SK-N-MC (cell line): ENCODE measurements around the gene SRSF2.

Source experiments
- EZH2 ChIP-seq: fragments of 200-600 bp; sonication (generic); IDR thresholded peaks from one replicate; pipeline ENCODE4 v1.6.1; 2017; ENCODE audit warnings: antibody characterized with exemption
- FOXP2 ChIP-seq: optimal IDR thresholded peaks from 2 replicates; pipeline ENCODE3; 2011; ENCODE audit warnings: mild to moderate bottlenecking, moderate library complexity; ENCODE audit not compliant: insufficient read depth; ENCODE audit errors: extremely low read length, control extremely low read depth
- POLR2AphosphoS5 ChIP-seq: IDR thresholded peaks from 2 replicates; pipeline ENCODE4 v1.6.1; 2012; ENCODE audit warnings: mild to moderate bottlenecking, low read depth, low read length, borderline replicate concordance

DNA sequence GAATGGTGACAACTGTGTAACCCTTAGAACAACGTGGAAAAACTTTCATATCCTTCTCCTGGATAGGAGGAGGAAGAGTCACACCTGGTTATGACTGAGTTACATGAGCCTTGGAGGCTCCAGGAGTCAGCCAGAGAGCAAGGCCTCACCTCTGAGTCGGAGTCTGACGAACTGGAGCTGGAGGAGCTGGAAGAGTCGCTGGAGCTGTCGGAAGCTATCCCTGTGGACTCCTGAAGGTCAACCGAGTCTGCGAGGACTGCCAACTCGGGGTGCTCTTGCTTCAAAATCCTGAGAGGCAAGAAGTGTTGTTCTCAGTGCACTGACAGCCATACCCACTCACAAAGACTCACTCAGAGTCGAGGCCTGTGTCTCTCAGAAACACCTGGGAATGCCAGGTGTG, 16.9 kb downstream of the SRSF2 start:
- no peak for TF ChIP-seq EZH2
- TF ChIP-seq POLR2AphosphoS5 = no peak
- TF ChIP-seq FOXP2 = no peak
